SK-N-SH (cell line): ENCODE results near the gene EFNA3. TPM values are rescaled to one million over a fixed set of nuclear protein-coding genes. Genes with fewer than 3 reads are reported as not detected.

Experiments used
- CTCF ChIA-PET: fragments of 300-600, 350-600 bp; formaldehyde crosslinking; extraction: SDS; loops from one replicate; lab custom pipeline; 2021; lab: Yijun Ruan, JAX
- POLR2A ChIA-PET: fragments of 350-600 bp; sonication (Branson Sonifier 250); formaldehyde crosslinking; extraction: SDS; loops from one replicate; lab custom pipeline; 2020; ENCODE audit warnings: antibody characterized with exemption, inconsistent platforms; lab: Yijun Ruan, JAX
- DNase-seq: peaks from one replicate; pipeline ENCODE4 v3.0.0; 2012
- H2AFZ ChIP-seq: fragments of 200-600 bp; sonication (generic); 2 replicates; pipeline ENCODE4 v1.8.1; 2016; ENCODE audit warnings: antibody characterized with exemption, mild to moderate bottlenecking, low read depth
- H3F3A ChIP-seq: fragments of 200-600 bp; sonication (generic); replicated peaks from 2 replicates; pipeline ENCODE3; 2016; ENCODE audit warnings: antibody characterized with exemption, mild to moderate bottlenecking; ENCODE audit not compliant: insufficient read depth
- H3K27ac ChIP-seq, 2 experiments: fragments of 200-500 bp in 1 of 2; fragments of 200-600 bp in 1 of 2; sonication (Bioruptor generic) in 1 of 2; sonication (generic), shearing (Covaris generic) in 1 of 2; 2 replicates each; pipeline versions ENCODE4 v1.5.1 to v1.6.1; 2014 to 2016; ENCODE audit warnings: low read depth in 2 of 2, inconsistent platforms in 1 of 2, low read length in 1 of 2, mild to moderate bottlenecking in 1 of 2, mixed read lengths in 1 of 2
- H3K27me3 ChIP-seq: fragments of 200-600 bp; sonication (generic), shearing (Covaris generic); 2 replicates; pipeline ENCODE4 v1.6.1; 2016; ENCODE audit warnings: mixed run types; ENCODE audit not compliant: insufficient read depth
- H3K36me3 ChIP-seq, 2 experiments: fragments of 200-500 bp in 1 of 2; fragments of 200-600 bp in 1 of 2; sonication (Bioruptor generic) in 1 of 2; sonication (generic) in 1 of 2; replicated peaks in 1 of 2; 2 replicates each; pipeline versions ENCODE3 to v1.5.1; 2014 to 2016; ENCODE audit warnings: low read length in 1 of 2, mild to moderate bottlenecking in 1 of 2; ENCODE audit not compliant: insufficient read depth in 2 of 2, control insufficient read depth in 1 of 2
- H3K4me1 ChIP-seq, 2 experiments: fragments of 200-500 bp in 1 of 2; fragments of 200-600 bp in 1 of 2; sonication (Bioruptor generic) in 1 of 2; sonication (generic), shearing (Covaris generic) in 1 of 2; 2 replicates each; pipeline versions ENCODE4 v1.5.1 to v1.6.1; 2014 to 2016; ENCODE audit warnings: low read depth in 1 of 2, low read length in 1 of 2, mixed run types in 1 of 2; ENCODE audit not compliant: insufficient read depth in 2 of 2, control insufficient read depth in 1 of 2
- H3K4me2 ChIP-seq: fragments of 200-600 bp; sonication (generic), shearing (Covaris generic); 2 replicates; pipeline ENCODE4 v1.6.1; 2017; ENCODE audit warnings: mixed run types
- H3K4me3 ChIP-seq, 2 experiments: fragments of 200-500 bp in 1 of 2; fragments of 200-600 bp in 1 of 2; sonication (Bioruptor generic) in 1 of 2; sonication (generic), shearing (Covaris generic) in 1 of 2; 2 replicates each; pipeline versions ENCODE4 v1.5.1 to v1.8.1; 2014 to 2016; ENCODE audit warnings: low read depth in 2 of 2, inconsistent platforms in 1 of 2, low read length in 1 of 2, mild to moderate bottlenecking in 1 of 2, mixed read lengths in 1 of 2, moderate library complexity in 1 of 2
- H3K79me2 ChIP-seq: fragments of 200-600 bp; sonication (generic); 2 replicates; pipeline ENCODE4 v1.8.1; 2017; ENCODE audit warnings: mild to moderate bottlenecking; ENCODE audit not compliant: insufficient read depth
- H3K9ac ChIP-seq: fragments of 200-600 bp; sonication (generic); 2 replicates; pipeline ENCODE4 v1.6.1; 2017; ENCODE audit warnings: mixed run types
- H3K9me2 ChIP-seq: fragments of 200-600 bp; sonication (generic); 2 replicates; pipeline ENCODE4 v1.6.1; 2017; ENCODE audit warnings: mixed run types
- H3K9me3 ChIP-seq: fragments of 200-600 bp; sonication (generic); 2 replicates; pipeline ENCODE4 v1.6.1; 2017; ENCODE audit warnings: mixed run types, mild to moderate bottlenecking, moderate library complexity
- H4K20me1 ChIP-seq: fragments of 200-600 bp; sonication (generic); 2 replicates; pipeline ENCODE4 v1.6.1; 2017; ENCODE audit warnings: mild to moderate bottlenecking, mixed run types; ENCODE audit not compliant: insufficient read depth
- CHD2 ChIP-seq: fragments of 150-350 bp; IDR thresholded peaks from 2 replicates; pipeline ENCODE4 v1.6.1; 2018; ENCODE audit warnings: low read length; ENCODE audit not compliant: partially characterized antibody
- EZH2phosphoT487 ChIP-seq: fragments of 200-600 bp; sonication (generic); IDR thresholded peaks from 2 replicates; pipeline ENCODE4 v1.6.1; 2017; ENCODE audit warnings: low read depth, mixed run types, mild to moderate bottlenecking, antibody characterized with exemption, moderate library complexity, borderline replicate concordance
- FOXJ3 ChIP-seq: sonication (generic); formaldehyde crosslinking; IDR thresholded peaks from 2 replicates; pipeline ENCODE4 v1.5.1; 2020; ENCODE audit warnings: mild to moderate bottlenecking, missing genetic modification reagents
- GATA2 ChIP-seq: sonication (generic); formaldehyde crosslinking; IDR thresholded peaks from 2 replicates; pipeline ENCODE4 v1.5.0; 2020; ENCODE audit warnings: mild to moderate bottlenecking, missing genetic modification reagents
- MXI1 ChIP-seq: IDR thresholded peaks from 2 replicates; pipeline ENCODE4 v1.6.1; 2012; ENCODE audit warnings: mild to moderate bottlenecking, low read depth, low read length, improper control_type of control experiment
- NFIC ChIP-seq: IDR thresholded peaks from 2 replicates; pipeline ENCODE4 v1.4.0; 2012; ENCODE audit warnings: borderline replicate concordance
- RXRA ChIP-seq: IDR thresholded peaks from 2 replicates; pipeline ENCODE4 v1.4.0; 2012; ENCODE audit warnings: low read depth, mild to moderate bottlenecking, borderline replicate concordance
- SIN3A ChIP-seq: IDR thresholded peaks from 2 replicates; pipeline ENCODE4 v1.6.1; 2012; ENCODE audit warnings: low read depth, mild to moderate bottlenecking, low read length, moderate library complexity, borderline replicate concordance
- TAF1 ChIP-seq: IDR thresholded peaks from 2 replicates; pipeline ENCODE4 v1.6.1; 2012; ENCODE audit warnings: low read depth, mild to moderate bottlenecking, low read length, moderate library complexity, borderline replicate concordance
- TEAD4 ChIP-seq: IDR thresholded peaks from 2 replicates; pipeline ENCODE4 v1.4.0; 2012; ENCODE audit warnings: mild to moderate bottlenecking, borderline replicate concordance; ENCODE audit not compliant: insufficient read depth
- WGBS: methylation state at CpG from one replicate; pipeline ENCODE4 v1.1.6; 2017; ENCODE audit warnings: low lambda C conversion rate; 5-methylcytosine and 5-hydroxymethylcytosine counted together
- polyA plus RNA-seq, 3 experiments: library from polyadenylated mRNA; depleted of rRNA; stranded (reverse); fragments of >200 nt; gene quantifications; 2 replicates each; pipeline ENCODE4 v1.2.3, GENCODE V29; 2012
- TF ChIP-seq, protein P1 (sequence below): IDR thresholded peaks from 2 replicates; pipeline ENCODE4; 2012
- TF ChIP-seq, protein P2 (sequence below): IDR thresholded peaks from 2 replicates; pipeline ENCODE4 v1.4.0; 2012; ENCODE audit warnings: low read depth, borderline replicate concordance
- TF ChIP-seq, protein P3 (sequence below): fragments of 150-350 bp; IDR thresholded peaks from 2 replicates; pipeline ENCODE4 v1.6.1; 2016; ENCODE audit warnings: mild to moderate bottlenecking, low read depth, low read length

Gene EFNA3
- polyA plus RNA-seq, 1 of the 3 experiments (the other 2 are of a cell fraction) = 6.0 TPM

DNA sequence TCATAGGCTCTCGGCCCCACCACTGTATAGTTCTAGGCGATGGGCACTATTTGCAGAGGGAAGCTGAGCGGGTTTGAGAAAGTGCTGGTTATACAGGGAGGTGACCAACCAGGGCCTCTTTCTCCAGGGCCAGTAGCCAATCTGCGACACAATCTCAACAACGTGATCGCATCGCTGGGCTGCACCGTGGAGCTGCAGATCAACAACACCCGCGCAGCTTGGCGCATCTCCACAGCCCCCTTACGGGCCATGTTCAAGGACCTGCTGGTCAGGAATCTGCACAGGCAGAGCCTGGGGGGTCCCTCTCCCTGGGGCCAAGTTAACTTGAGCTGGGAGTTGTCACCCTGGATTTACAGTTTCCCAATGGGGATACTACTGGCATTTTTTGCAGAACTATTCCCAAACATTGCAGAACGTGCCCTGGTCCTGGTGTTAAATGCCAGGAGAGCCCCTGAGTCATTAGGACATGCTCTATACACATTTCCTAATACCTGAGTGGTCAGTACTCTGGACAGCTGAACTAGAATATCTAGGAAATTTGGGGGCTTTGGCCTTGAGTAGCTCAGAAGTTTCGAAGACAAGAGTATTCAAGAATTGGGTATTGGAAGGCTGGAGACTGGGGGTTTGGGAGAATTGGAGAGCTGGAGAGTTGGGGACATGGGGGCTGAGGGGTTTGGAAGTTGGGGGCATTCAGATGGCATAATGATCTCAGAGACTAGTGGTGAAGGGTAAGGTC lies 38.1 kb upstream of the EFNA3 start (continued):
- TF ChIP-seq, protein P1, sequence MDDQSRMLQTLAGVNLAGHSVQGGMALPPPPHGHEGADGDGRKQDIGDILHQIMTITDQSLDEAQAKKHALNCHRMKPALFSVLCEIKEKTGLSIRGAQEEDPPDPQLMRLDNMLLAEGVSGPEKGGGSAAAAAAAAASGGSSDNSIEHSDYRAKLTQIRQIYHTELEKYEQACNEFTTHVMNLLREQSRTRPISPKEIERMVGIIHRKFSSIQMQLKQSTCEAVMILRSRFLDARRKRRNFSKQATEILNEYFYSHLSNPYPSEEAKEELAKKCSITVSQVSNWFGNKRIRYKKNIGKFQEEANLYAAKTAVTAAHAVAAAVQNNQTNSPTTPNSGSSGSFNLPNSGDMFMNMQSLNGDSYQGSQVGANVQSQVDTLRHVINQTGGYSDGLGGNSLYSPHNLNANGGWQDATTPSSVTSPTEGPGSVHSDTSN = no peak
- TF ChIP-seq TEAD4 (no peak), SIN3A (no peak), TAF1 (no peak), RXRA (no peak), NFIC (no peak)
- TF ChIP-seq, protein P2, sequence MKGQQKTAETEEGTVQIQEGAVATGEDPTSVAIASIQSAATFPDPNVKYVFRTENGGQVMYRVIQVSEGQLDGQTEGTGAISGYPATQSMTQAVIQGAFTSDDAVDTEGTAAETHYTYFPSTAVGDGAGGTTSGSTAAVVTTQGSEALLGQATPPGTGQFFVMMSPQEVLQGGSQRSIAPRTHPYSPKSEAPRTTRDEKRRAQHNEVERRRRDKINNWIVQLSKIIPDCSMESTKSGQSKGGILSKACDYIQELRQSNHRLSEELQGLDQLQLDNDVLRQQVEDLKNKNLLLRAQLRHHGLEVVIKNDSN = no peak
- TF ChIP-seq, protein P3, sequence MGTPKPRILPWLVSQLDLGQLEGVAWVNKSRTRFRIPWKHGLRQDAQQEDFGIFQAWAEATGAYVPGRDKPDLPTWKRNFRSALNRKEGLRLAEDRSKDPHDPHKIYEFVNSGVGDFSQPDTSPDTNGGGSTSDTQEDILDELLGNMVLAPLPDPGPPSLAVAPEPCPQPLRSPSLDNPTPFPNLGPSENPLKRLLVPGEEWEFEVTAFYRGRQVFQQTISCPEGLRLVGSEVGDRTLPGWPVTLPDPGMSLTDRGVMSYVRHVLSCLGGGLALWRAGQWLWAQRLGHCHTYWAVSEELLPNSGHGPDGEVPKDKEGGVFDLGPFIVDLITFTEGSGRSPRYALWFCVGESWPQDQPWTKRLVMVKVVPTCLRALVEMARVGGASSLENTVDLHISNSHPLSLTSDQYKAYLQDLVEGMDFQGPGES = no peak

DNA sequence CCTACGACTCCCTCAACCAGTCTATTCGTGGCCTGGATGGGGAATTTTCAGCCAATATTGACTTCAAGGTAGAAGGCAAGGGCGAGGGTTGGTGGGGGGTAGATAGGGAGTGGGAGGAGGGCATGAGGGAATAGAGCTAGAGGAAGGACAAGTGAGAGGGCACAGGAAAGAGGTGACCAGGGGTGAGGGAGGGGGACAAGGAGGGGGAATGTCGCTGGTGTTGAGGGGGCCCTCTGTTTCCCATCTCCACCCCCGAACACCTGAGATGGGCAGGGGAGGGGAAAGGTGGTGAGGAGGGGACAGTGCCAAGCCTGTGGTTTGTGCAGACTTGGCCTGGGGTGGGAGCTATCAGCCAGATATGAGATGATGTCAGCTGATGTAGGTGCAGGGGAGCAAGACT lies 35.8 kb upstream of the EFNA3 start:
- no peak overlapping the region for H2AFZ ChIP-seq
- H3K79me2 ChIP-seq = no peaks in the 10 kb centered on the region
- no peak overlapping the region for H3K4me3 ChIP-seq
- DNase-seq = no peak
- peaks cover 7 to 12% of the 10 kb centered on the region in 2 experiments; a peak in 1 of 4 replicates for H3K4me1 ChIP-seq
- H3K36me3 ChIP-seq = no peaks in the 10 kb centered on the region
- no peaks in the 10 kb centered on the region for H4K20me1 ChIP-seq
- WGBS = 63% methylated on average over 5 of the region's 5 CpGs
- H3K9me3 ChIP-seq = no peaks in the 10 kb centered on the region
- no peaks in the 10 kb centered on the region for H3F3A ChIP-seq
- no peak overlapping the region for H3K9ac ChIP-seq
- no peaks in the 10 kb centered on the region for H3K27me3 ChIP-seq
- no peak overlapping the region for H3K27ac ChIP-seq
- no peak for TF ChIP-seq CHD2
- no peak for TF ChIP-seq EZH2phosphoT487
- no peak for TF ChIP-seq MXI1
- no peak for TF ChIP-seq GATA2 (CRISPR knock-in tag)
- TF ChIP-seq FOXJ3 = no peak
- H3K4me2 ChIP-seq = no peak overlapping the region
- CTCF ChIA-PET = interaction anchor here (1.0 to 26.0 kb wide), 7 partner anchors 8 to 125 kb away, joined by 3 to 573 read pairs (median 25); partner anchors contain the start of genes ADAM15, EFNA3 and EFNA4
- no peaks in the 10 kb centered on the region for H3K9me2 ChIP-seq
- POLR2A ChIA-PET = interaction anchor here (1.7 kb wide), 1 partner anchor 39 kb away, joined by 5 read pairs; no protein-coding TSS in a partner anchor
